CD8-positive, alpha-beta memory T cell (primary cell): ENCODE data around the gene WWC1. TPM values are rescaled to one million over a fixed set of nuclear protein-coding genes. Genes with fewer than 3 reads are reported as not detected.

Experiments
- CTCF ChIA-PET: fragments of 350-600 bp; sonication (Branson Sonifier 250); formaldehyde crosslinking; loops from one replicate; lab custom pipeline; 2021; ENCODE audit warnings: antibody characterized with exemption; lab: Charles Lee
- POLR2A ChIA-PET: fragments of 350-600 bp; sonication (Branson Sonifier 250); formaldehyde crosslinking; loops from one replicate; lab custom pipeline; 2021; ENCODE audit warnings: antibody characterized with exemption; lab: Charles Lee
- DNase-seq, 5 donors: peaks; one replicate each; pipeline versions ENCODE4 v3.0.0 to v3.0.0-alpha.2; 2020 to 2022; ENCODE audit warnings: mixed read lengths in 1 of 5
- H3K27ac ChIP-seq: one replicate; pipeline ENCODE4 v1.7.0; 2013; ENCODE audit warnings: low read depth, mild to moderate bottlenecking, low read length, moderate library complexity
- H3K27me3 ChIP-seq: 2 replicates; pipeline ENCODE4 v1.7.0; 2013; ENCODE audit warnings: low read length, mild to moderate bottlenecking; ENCODE audit not compliant: insufficient read depth, poor library complexity, severe bottlenecking
- H3K36me3 ChIP-seq: 2 replicates; pipeline ENCODE4 v1.7.0; 2013; ENCODE audit warnings: mild to moderate bottlenecking, low read length, moderate library complexity; ENCODE audit not compliant: insufficient read depth
- H3K4me1 ChIP-seq: 2 replicates; pipeline ENCODE4 v1.7.0; 2013; ENCODE audit warnings: mild to moderate bottlenecking, low read length, moderate library complexity; ENCODE audit not compliant: insufficient read depth
- H3K4me3 ChIP-seq: 2 replicates; pipeline ENCODE4 v1.7.0; 2013; ENCODE audit warnings: mild to moderate bottlenecking, low read length
- H3K9me3 ChIP-seq: 2 replicates; pipeline ENCODE4 v1.7.0; 2013; ENCODE audit warnings: mild to moderate bottlenecking, low read length
- H3K27ac Mint-ChIP-seq, 8 donors: one replicate each; pipeline ENCODE4 v1.8.0; 2020 to 2021; ENCODE audit warnings: mixed read lengths in 8 of 8, mild to moderate bottlenecking in 6 of 8, inconsistent platforms in 3 of 8, moderate library complexity in 3 of 8
- H3K27me3 Mint-ChIP-seq, 2 donors: one replicate each; pipeline ENCODE4 v1.8.0; 2020 to 2021; ENCODE audit warnings: mixed read lengths in 2 of 2, mild to moderate bottlenecking in 1 of 2, moderate library complexity in 1 of 2
- H3K36me3 Mint-ChIP-seq, 3 donors: one replicate each; pipeline ENCODE4 v1.8.0; 2020 to 2021; ENCODE audit warnings: mixed read lengths in 3 of 3, inconsistent platforms in 1 of 3, mild to moderate bottlenecking in 1 of 3
- H3K4me1 Mint-ChIP-seq, 3 donors: one replicate each; pipeline ENCODE4 v1.8.0; 2020 to 2021; ENCODE audit warnings: mixed read lengths in 3 of 3, inconsistent platforms in 1 of 3, mild to moderate bottlenecking in 1 of 3
- H3K4me3 Mint-ChIP-seq, 7 donors: one replicate each; pipeline ENCODE4 v1.8.0; 2020 to 2021; ENCODE audit warnings: mixed read lengths in 7 of 7, mild to moderate bottlenecking in 6 of 7, moderate library complexity in 4 of 7, inconsistent platforms in 2 of 7
- H3K9me3 Mint-ChIP-seq, 5 donors: one replicate each; pipeline ENCODE4 v1.8.0; 2020 to 2022; ENCODE audit warnings: mixed read lengths in 5 of 5, mild to moderate bottlenecking in 3 of 5, moderate library complexity in 2 of 5, inconsistent platforms in 1 of 5
- polyA plus RNA-seq: library from polyadenylated mRNA; unstranded; fragments of 300-500 nt; fragmentation: Illumina TruSeq; gene quantifications from one replicate; pipeline ENCODE4 v1.2.3, GENCODE V29; 2021
- total RNA-seq, 2 experiments: library from RNA; stranded (reverse); gene quantifications; one replicate each; pipeline ENCODE4 v1.2.3, GENCODE V29; 2021

WWC1 gene
- total and polyA plus RNA-seq, 3 experiments from 2014 or later, result 0.52 to 1.8 (median 0.77) TPM

- Histone ChIP-seq H3K36me3 (no peaks in the 10 kb centered on the region), H3K9me3 (no peaks in the 10 kb centered on the region), H3K4me3 (no peak overlapping the region), H3K27ac (no peak overlapping the region), H3K4me1 (no peaks in the 10 kb centered on the region), H3K27me3 (no peaks in the 10 kb centered on the region)
- no peak for DNase-seq
- no peaks in the 10 kb centered on the region for H3K36me3 Mint-ChIP-seq
- H3K4me1 Mint-ChIP-seq, result no peaks in the 10 kb centered on the region
- no peak overlapping the region for H3K4me3 Mint-ChIP-seq
- no peak overlapping the region for H3K27ac Mint-ChIP-seq
- ChIA-PET POLR2A (no interaction called here), CTCF (no interaction called here)
- H3K27me3 Mint-ChIP-seq, result peaks cover 6 to 18% of the 10 kb centered on the region in 2 donors
- no peaks in the 10 kb centered on the region for H3K9me3 Mint-ChIP-seq
These were observed 74.7 kb downstream of the WWC1 start for GRCh38 chr5:168366116-168366515.

- Mint-ChIP-seq H3K9me3 (no peaks in the 10 kb centered on the region), H3K27ac (no peak overlapping the region), H3K4me1 (no peaks in the 10 kb centered on the region), H3K27me3 (peaks cover 6 to 15% of the 10 kb centered on the region in 2 donors), H3K4me3 (no peak overlapping the region), H3K36me3 (no peaks in the 10 kb centered on the region)
- POLR2A ChIA-PET, result no interaction called here
- CTCF ChIA-PET, result no interaction called here
- Histone ChIP-seq H3K4me3 (no peak overlapping the region), H3K4me1 (no peaks in the 10 kb centered on the region), H3K27ac (no peak overlapping the region), H3K9me3 (no peaks in the 10 kb centered on the region), H3K36me3 (no peaks in the 10 kb centered on the region), H3K27me3 (no peaks in the 10 kb centered on the region)
- no peak for DNase-seq
These were observed 77.4 kb downstream of the WWC1 start for GRCh38 chr5:168368854-168369253.

- H3K36me3 ChIP-seq, result no peaks in the 10 kb centered on the region
- H3K27me3 ChIP-seq, result no peaks in the 10 kb centered on the region
- no peak overlapping the region for H3K4me3 Mint-ChIP-seq
- no peaks in the 10 kb centered on the region for H3K9me3 Mint-ChIP-seq
- DNase-seq, result no peak
- H3K27me3 Mint-ChIP-seq, result peaks cover 2 to 15% of the 10 kb centered on the region in 2 donors
- H3K27ac ChIP-seq, result no peak overlapping the region
- ChIA-PET POLR2A (no interaction called here), CTCF (no interaction called here)
- no peaks in the 10 kb centered on the region for H3K4me1 ChIP-seq
- H3K9me3 ChIP-seq, result no peaks in the 10 kb centered on the region
- H3K4me1 Mint-ChIP-seq, result no peaks in the 10 kb centered on the region
- H3K27ac Mint-ChIP-seq, result no peak overlapping the region
- no peak overlapping the region for H3K4me3 ChIP-seq
- no peaks in the 10 kb centered on the region for H3K36me3 Mint-ChIP-seq
These were observed 79.4 kb downstream of the WWC1 start for GRCh38 chr5:168370831-168371230.

- Mint-ChIP-seq H3K9me3 (no peaks in the 10 kb centered on the region), H3K4me3 (no peak overlapping the region), H3K36me3 (no peaks in the 10 kb centered on the region), H3K27ac (no peak overlapping the region), H3K4me1 (peaks cover 8 to 11% (median 11%) of the 10 kb centered on the region in 3 donors), H3K27me3 (peaks cover 0 to 9% of the 10 kb centered on the region in 2 donors)
- POLR2A ChIA-PET, result no interaction called here
- H3K9me3 ChIP-seq, result no peaks in the 10 kb centered on the region
- H3K4me1 ChIP-seq, result no peaks in the 10 kb centered on the region
- CTCF ChIA-PET, result no interaction called here
- H3K27me3 ChIP-seq, result no peaks in the 10 kb centered on the region
- DNase-seq, result no peak
- H3K36me3 ChIP-seq, result no peaks in the 10 kb centered on the region
- no peak overlapping the region for H3K27ac ChIP-seq
- no peak overlapping the region for H3K4me3 ChIP-seq
These were observed 81.0 kb downstream of the WWC1 start for GRCh38 chr5:168372356-168372946.

GRCh38 chr5:168374532-168374931 is 83.1 kb downstream of the WWC1 start:
- CTCF ChIA-PET, result no interaction called here
- no peak for DNase-seq
- no peak overlapping the region for H3K4me3 Mint-ChIP-seq
- H3K36me3 Mint-ChIP-seq, result no peaks in the 10 kb centered on the region
- POLR2A ChIA-PET, result no interaction called here
- Histone ChIP-seq H3K27ac (no peak overlapping the region), H3K27me3 (no peaks in the 10 kb centered on the region), H3K9me3 (no peaks in the 10 kb centered on the region), H3K36me3 (no peaks in the 10 kb centered on the region), H3K4me3 (no peak overlapping the region), H3K4me1 (no peaks in the 10 kb centered on the region)
- peaks cover 11 to 16% (median 16%) of the 10 kb centered on the region in 3 donors for H3K4me1 Mint-ChIP-seq
- no peak overlapping the region for H3K27ac Mint-ChIP-seq
- no peaks in the 10 kb centered on the region for H3K9me3 Mint-ChIP-seq
- H3K27me3 Mint-ChIP-seq, result peaks cover 0 to 8% of the 10 kb centered on the region in 2 donors

- no peaks in the 10 kb centered on the region for H3K9me3 ChIP-seq
- peaks cover 11 to 16% (median 16%) of the 10 kb centered on the region in 3 donors for H3K4me1 Mint-ChIP-seq
- H3K27me3 ChIP-seq, result no peaks in the 10 kb centered on the region
- DNase-seq, result no peak
- CTCF ChIA-PET, result no interaction called here
- H3K36me3 Mint-ChIP-seq, result no peaks in the 10 kb centered on the region
- no peaks in the 10 kb centered on the region for H3K9me3 Mint-ChIP-seq
- H3K27ac Mint-ChIP-seq, result no peak overlapping the region
- POLR2A ChIA-PET, result no interaction called here
- H3K4me1 ChIP-seq, result no peaks in the 10 kb centered on the region
- H3K27ac ChIP-seq, result no peak overlapping the region
- peaks cover 0 to 5% of the 10 kb centered on the region in 2 donors for H3K27me3 Mint-ChIP-seq
- H3K4me3 ChIP-seq, result no peak overlapping the region
- H3K36me3 ChIP-seq, result no peaks in the 10 kb centered on the region
- H3K4me3 Mint-ChIP-seq, result no peak overlapping the region
These were observed 83.8 kb downstream of the WWC1 start for GRCh38 chr5:168375214-168375613.

GRCh38 chr5:168377525-168377924 is 86.1 kb downstream of the WWC1 start:
- ChIA-PET CTCF (interaction anchor here (1.5 kb wide), 1 partner anchor 18 kb away, joined by 3 read pairs; no protein-coding TSS in a partner anchor), POLR2A (no interaction called here)
- H3K9me3 Mint-ChIP-seq, result no peaks in the 10 kb centered on the region
- Histone ChIP-seq H3K27ac (no peak overlapping the region), H3K4me1 (no peaks in the 10 kb centered on the region), H3K27me3 (no peaks in the 10 kb centered on the region), H3K36me3 (no peaks in the 10 kb centered on the region), H3K9me3 (no peaks in the 10 kb centered on the region), H3K4me3 (no peak overlapping the region)
- no peaks in the 10 kb centered on the region for H3K27me3 Mint-ChIP-seq
- H3K4me1 Mint-ChIP-seq, result peaks cover 13 to 23% (median 23%) of the 10 kb centered on the region in 3 donors
- H3K4me3 Mint-ChIP-seq, result peak overlapping the region in 1 of 7 donors; percentile 12
- DNase-seq, result peak in 1 of 5 donors; percentile 35
- peak overlapping the region in 4 of 8 donors; percentile 1 to 57 (median 37) for H3K27ac Mint-ChIP-seq
- no peaks in the 10 kb centered on the region for H3K36me3 Mint-ChIP-seq

- H3K4me1 Mint-ChIP-seq, result peaks cover 17 to 32% (median 32%) of the 10 kb centered on the region in 3 donors
- CTCF ChIA-PET, result interaction anchor here (0.9 to 1.5 kb wide), 2 partner anchors 17 to 31 kb away, joined by 3 read pairs; no protein-coding TSS in a partner anchor
- H3K9me3 Mint-ChIP-seq, result no peaks in the 10 kb centered on the region
- Histone ChIP-seq H3K27me3 (no peaks in the 10 kb centered on the region), H3K4me3 (no peak overlapping the region), H3K36me3 (no peaks in the 10 kb centered on the region), H3K27ac (no peak overlapping the region), H3K4me1 (no peaks in the 10 kb centered on the region), H3K9me3 (no peaks in the 10 kb centered on the region)
- H3K36me3 Mint-ChIP-seq, result no peaks in the 10 kb centered on the region
- no peak for DNase-seq
- H3K27ac Mint-ChIP-seq, result no peak overlapping the region
- H3K4me3 Mint-ChIP-seq, result no peak overlapping the region
- POLR2A ChIA-PET, result no interaction called here
- H3K27me3 Mint-ChIP-seq, result no peaks in the 10 kb centered on the region
These were observed 87.3 kb downstream of the WWC1 start for GRCh38 chr5:168378741-168379140.
